Non-pigmented ciliary epithelial cell (primary cell): Measurements from ENCODE around the gene ELOA.
A peak's percentile ranks its signal among the peaks of the same experiment; 100 is the strongest.
"Not testable (repeated sequence)": the region's sequence is repeated elsewhere in the genome, so short reads cannot be mapped to it uniquely, and the experiment has no call there.

ENCODE experiments used
- DNase-seq: peaks from one replicate; pipeline ENCODE4 v3.0.0-alpha.2; 2010; ENCODE audit warnings: low read depth

The ELOA gene

GRCh38 chr1:23800400-23801337 is 57.4 kb downstream of the ELOA start, which contains the start of gene GALE:
TSS of gene GALE (minus strand) at chr1:23800754. CDS start at chr1:23799007, 1,747 bp downstream.
- DNase-seq: peak; percentile 58

DNA sequence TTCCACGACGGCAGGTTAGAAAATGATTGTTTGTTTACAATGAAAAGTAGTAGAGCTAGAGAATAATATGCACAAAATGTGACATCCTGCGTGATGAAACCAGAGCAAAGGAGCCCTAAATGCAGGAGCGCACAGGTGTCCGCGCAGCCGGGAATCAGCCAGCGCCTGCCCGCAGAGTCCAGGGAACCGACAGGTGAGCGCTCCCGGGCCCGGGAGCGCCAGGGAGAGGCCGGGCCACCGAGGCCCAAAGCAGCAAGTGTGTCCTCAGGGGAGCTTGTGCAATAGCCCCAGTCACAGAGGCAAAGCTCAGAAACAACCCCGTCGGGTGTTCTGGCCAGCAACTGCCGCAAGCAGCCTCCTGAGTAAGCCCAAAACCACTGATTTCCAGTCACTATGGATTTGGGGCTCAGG is 58.1 kb downstream of the ELOA start:
- DNase-seq: no peak

- no peak for DNase-seq
These were observed 58.6 kb downstream of the ELOA start for GRCh38 chr1:23801876-23802275.

DNA sequence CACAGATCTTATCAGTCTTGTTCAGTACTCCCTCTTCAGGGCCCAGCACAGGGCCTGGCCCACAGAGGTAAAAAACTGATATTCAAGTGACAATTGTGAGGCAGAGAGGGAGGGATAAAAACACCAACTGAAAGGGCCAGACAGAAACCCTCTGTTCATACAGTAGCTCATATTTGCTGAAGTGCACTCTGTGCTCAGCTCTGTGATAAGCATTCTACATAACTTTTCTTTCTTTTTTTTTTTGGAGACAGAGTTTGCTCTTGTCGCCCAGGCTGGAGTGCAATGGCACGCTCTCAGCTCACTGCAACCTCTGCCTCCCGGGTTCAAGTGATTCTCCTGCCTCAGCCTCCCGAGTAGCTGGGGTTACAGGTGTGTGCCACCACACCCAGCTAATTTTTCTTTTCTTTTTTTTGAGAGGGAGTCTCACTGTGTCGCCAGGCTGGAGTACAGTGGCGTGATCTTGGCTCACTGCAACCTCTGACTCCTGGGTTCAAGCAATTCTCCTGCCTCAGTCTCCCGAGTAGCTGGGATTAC is 59.6 kb downstream of the ELOA start:
- not testable (repeated sequence) for DNase-seq

DNA sequence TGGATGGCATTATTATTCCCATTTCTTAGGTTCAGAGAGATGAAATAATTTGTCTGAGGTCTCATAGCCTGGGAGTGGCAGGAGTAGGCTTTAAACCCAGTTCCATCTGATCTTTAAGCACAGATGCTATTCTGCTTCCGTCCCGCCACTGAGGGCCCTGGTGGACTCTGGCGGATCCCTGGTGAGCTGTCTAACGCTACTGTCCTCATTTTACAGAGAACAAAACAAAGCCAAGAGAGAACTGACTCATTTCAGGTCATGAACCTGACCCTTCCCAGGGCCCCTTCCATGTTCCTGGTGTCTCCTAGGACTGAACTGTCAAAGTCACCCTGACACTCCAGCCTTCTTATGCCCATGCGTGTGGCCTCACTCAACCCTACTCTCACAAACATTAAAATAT is 60.4 kb downstream of the ELOA start:
- no peak for DNase-seq

DNA sequence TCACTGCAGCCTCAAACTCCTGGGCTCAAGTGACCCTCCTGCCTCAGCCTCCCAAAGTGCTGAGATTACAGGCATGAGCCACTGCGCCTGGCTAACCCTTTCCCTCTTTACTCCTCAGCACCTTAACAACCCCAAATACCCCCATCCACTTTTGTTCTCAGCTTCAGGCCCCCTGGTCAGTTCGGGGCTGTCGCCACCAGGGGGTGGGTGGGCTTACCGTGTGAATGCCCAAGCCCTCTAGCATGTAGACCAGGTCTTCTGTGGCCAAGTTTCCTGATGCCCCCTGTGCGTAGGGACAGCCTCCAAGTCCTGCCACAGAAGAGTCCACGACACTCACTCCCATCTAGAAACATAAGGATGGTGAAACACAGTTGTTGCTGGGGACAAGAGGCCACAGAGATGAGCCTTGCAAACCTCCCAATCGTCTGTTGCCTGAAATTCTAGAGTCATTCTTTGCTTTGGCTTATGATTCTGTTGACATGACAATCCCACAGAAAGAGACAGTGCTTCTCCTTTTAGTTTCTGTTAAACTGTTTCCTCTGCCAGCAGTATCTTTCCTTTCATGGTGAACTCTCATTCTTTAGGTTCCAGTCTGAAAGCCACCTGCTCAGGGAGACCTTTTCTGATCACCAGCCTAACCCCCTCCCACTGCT is 61.0 kb downstream of the ELOA start:
- DNase-seq: no peak

GRCh38 chr1:23805025-23805424 is 61.8 kb downstream of the ELOA start:
- DNase-seq: no peak

GRCh38 chr1:23806280-23806679 is 63.0 kb downstream of the ELOA start:
- no peak for DNase-seq

DNA sequence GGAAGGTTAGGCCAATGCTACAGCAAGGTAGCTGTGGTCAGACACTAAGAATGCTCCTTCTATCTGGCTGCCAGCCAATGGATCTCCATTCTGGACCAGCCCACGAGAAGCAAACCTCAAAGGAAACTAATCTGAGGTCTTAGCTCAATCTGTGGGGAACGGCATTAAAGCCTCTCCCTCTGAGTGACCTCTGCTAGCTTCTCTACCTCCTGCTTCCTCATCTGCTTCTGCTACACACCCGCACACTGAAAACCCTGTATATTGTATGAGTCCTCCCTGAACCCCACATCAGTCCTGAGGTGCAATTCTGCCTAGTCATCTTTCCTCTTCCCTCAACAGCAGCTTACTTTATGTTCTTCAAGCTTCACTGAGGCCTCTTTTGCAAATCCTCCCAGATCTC is 64.2 kb downstream of the ELOA start:
- no peak for DNase-seq

DNA sequence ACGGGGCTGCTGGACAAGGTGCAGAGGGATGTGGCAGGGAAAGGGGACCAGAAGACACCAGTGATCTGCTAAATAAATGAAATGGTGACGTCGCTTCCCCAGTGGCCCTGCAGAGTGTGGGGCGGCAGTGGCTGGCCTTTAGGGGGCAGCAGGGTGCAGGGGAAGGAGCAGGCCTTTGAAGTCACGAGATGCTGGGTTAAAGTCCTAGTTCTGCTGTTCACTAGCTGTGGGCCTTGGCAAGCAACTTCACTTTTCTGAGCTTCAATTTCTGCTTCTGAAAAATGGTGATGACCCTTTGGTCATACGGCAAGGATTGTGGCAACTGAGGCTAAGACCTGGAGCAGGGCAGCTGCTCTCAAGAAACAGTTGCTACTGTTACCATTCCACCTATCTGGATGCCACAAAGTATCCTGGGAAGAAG is 66.5 kb downstream of the ELOA start:
- DNase-seq: no peak

DNA sequence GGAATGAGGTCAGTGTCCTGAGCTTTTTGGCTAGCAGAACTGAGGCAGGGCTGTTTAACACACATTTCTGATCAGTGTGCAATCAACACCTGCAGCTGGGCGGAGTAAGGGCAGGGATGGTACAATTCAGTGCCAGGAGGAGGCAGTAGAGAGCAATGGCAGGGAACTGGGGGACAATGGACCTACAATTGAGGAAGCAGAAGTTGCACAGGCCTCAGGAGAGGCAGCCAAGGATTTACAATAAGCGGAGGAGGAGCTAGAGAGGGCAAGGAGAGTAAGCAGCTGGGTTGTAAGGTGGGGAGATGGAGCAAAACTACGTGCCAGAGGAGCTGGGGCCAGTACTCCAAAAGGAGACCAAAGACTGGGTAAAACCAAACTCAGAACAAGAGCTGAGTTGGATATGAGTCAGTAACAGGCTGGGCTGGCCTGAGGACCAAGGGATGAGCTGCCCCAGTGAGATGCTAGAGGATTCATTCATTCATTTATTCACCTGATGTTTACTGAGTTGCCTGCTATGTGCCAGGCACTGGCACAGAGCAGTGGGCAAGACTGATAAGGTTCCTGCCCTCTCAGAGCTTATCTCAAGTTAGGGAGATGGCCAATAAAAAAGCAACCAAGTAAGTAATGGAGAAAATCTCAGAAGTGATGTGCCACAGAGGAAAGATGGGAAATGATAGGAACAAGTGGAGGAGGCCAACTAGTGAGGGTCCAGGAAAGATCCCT is 67.7 kb downstream of the ELOA start:
- no peak for DNase-seq
